NCI-H2196 (cell line): ENCODE measurements around the gene CD22.
"Not testable (repeated sequence)": the region's sequence is repeated elsewhere in the genome, so short reads cannot be mapped to it uniquely, and the experiment has no call there.

ENCODE experiments used
- DNase-seq: peaks from one replicate; lab custom pipeline; 2025; ENCODE audit not compliant: unreplicated experiment; lab: John Stamatoyannopoulos, UW

The CD22 gene

GRCh38 chr19:35357867-35358573 is 29.0 kb downstream of the CD22 start, which contains the start of gene FFAR3:
TSS of gene FFAR3 (plus strand) at chr19:35358460. CDS start at chr19:35358891, 431 bp downstream.
- no peak for DNase-seq

GRCh38 chr19:35358834-35359233 is 29.8 kb downstream of the CD22 start:
- not testable (repeated sequence) for DNase-seq

- not testable (repeated sequence) for DNase-seq
Measured at GRCh38 chr19:35359395-35359794, 30.4 kb downstream of the CD22 start.

DNA sequence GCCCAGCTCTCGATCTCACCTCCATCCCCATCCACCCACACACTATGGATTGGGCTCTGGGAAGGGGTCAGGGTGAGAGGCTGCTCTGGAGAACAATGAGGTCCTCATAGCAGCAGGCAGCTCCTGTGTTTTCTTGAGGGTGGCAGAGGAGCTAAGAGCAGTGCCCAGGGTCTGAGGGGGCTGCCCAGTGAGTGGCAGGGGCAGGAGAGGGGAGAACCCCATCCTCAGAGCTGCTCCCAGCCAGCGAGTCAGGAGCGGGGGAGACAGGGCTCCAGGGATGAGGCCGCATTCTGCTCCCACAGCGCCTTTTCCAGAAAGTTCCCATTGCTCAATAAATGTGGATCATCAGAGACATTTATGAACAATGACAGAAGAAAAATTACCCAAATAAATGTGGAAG is 31.1 kb downstream of the CD22 start:
- not testable (repeated sequence) for DNase-seq

DNA sequence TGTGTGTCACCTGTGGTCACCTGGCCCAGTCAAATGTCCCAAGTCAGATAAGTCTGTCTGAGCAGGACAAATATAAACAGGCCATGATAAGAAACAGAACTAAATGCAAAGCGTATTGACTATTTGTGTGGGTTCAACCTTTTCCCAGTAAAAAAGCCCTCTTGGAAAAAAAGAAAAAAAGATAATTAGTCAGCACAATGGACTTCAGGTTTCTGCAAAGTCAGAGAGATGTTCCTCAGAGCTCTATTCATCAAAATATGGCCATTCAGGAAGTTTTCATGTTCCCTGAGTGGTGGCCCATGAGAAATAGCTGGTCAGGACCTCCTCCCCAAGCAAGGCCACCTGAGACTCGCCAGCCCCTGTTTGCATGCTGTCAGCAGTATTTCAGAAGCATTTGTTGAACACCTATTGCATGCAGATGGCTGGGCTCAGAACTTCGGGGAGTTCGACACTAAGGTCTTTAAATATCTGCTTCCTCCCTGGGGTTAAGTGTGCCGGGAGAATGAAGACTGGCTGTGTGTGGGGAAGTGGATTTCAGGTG is 32.0 kb downstream of the CD22 start:
- DNase-seq, result no peak

GRCh38 chr19:35362261-35363000 is 33.4 kb downstream of the CD22 start:
- DNase-seq, result no peak

DNA sequence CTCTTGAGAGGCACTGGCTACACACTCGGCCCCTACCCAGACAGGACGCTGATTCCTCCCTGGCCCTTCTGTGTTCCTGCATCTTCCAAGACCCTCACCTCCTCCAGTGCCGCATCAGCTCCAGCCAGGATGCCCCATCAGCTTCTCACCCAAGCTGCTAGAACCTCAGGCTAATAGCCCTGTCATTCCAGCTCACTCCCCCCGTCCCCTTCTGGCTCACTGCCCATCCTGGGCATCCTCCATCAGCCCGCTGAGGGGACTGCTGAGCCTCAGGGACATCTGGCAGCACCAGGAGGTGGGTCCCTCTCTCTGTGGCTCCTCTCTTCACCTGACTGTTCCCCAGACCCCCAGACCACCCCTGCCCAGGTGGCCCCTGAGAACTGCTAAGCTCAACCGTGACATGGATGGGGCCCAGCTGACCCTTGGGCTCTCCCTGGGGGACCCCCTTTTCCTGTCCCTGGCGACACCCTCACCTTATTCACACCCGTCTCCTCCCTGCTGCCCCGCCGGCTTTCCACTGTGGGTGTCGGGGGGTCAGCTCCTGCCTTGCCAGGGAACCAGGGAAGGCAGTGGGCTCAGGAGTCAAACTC is 34.1 kb downstream of the CD22 start:
- no peak for DNase-seq

DNA sequence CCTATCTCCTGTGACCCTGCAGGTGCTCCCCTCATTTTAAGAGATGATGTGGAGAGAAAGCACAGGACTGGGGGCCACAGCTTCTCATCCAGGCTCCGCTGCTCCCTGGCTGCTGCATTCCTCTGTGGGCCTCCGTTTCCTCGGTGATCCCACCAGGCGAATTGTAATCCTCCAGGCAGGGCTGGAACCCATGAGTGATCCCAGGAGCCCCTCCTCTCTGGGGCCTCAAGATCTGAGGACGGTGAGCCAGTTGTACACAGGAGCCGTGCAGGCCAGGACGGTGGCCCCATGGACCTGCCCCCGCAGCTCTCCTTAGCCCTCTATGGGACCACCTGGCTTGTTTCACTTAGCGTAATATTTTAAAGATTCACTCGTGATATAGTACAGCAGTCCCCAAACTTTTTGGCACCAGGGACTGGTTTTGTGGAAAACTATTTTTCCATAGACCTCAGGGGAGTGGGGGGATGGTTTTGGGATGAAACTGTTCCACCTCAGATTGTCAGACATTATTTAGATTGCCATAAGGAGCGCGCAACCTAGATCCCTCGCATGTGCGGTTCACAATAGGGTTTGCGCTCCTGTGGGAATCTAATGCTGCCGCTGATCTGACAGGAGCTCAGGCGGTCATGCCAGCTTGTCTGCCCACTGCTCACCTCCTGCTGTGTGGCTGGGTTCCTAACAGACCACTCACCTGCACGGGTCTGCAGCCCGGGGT is 34.9 kb downstream of the CD22 start:
- DNase-seq, result no peak

GRCh38 chr19:35365303-35365702 is 36.3 kb downstream of the CD22 start:
- DNase-seq, result no peak

DNA sequence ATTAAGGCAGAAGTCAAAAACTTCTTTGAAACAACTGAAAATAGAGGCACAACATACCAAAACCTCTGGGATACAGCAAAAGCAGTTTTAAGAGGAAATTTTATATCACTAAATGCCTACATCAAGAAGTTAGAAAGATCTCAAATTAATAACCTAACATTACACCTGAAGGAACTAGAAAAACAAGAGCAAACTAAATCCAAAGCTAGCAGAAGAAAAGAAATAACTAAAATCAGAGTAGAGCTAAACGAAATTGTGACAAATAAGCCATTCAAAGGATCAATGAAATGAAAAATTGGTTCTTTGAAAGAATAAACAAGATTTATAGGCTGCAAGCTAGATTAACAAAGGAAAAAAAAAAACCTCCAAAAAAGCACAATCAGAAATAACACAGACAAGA is 39.4 kb downstream of the CD22 start:
- DNase-seq, result no peak

DNA sequence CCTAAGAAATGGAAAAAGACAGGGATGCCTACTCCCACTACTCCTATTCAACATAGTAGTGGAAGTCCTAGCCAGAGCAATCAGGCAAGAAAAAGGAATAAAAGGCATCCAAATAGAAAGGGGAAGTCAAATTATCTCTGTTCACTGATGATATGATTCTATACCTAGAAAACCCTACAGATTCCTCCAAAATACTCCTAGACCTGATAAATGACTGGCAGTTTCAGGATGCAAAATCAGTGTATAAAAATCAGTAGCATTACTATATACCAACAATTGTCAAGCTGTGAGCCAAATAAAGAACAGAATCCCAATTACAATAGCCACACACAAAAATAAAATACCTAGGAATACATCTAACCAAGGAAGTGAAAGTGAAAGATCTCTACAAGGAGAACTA is 40.5 kb downstream of the CD22 start:
- DNase-seq, result no peak

DNA sequence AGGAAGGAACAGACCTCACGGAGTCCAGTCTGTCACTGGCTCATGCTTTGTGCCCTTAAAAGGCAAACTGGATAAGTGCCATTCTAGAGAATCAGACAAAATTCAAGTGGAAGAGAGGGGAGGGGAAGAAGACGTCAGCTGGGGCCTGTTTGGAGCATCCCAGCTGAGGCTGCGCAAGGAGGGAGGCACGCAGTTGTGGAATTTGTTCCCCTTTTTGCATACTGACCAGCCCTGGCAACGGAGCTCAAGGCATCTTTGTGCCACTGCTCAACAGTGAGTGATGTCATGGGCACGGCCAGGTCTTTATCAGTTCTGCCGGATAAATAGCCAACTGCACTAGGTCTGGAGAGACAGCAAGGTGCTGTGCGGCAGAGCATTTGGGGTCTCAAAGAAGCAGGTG is 41.7 kb downstream of the CD22 start, which contains the start of gene GPR42:
TSS of gene GPR42 (plus strand) at position 347 of the 400 bp plus-strand sequence. CDS start 292 bp downstream, outside the sequence.
- no peak for DNase-seq

GRCh38 chr19:35373492-35373891 is 44.5 kb downstream of the CD22 start:
- no peak for DNase-seq

- DNase-seq, result not testable (repeated sequence)
Measured at GRCh38 chr19:35374031-35374430, 45.0 kb downstream of the CD22 start.

DNA sequence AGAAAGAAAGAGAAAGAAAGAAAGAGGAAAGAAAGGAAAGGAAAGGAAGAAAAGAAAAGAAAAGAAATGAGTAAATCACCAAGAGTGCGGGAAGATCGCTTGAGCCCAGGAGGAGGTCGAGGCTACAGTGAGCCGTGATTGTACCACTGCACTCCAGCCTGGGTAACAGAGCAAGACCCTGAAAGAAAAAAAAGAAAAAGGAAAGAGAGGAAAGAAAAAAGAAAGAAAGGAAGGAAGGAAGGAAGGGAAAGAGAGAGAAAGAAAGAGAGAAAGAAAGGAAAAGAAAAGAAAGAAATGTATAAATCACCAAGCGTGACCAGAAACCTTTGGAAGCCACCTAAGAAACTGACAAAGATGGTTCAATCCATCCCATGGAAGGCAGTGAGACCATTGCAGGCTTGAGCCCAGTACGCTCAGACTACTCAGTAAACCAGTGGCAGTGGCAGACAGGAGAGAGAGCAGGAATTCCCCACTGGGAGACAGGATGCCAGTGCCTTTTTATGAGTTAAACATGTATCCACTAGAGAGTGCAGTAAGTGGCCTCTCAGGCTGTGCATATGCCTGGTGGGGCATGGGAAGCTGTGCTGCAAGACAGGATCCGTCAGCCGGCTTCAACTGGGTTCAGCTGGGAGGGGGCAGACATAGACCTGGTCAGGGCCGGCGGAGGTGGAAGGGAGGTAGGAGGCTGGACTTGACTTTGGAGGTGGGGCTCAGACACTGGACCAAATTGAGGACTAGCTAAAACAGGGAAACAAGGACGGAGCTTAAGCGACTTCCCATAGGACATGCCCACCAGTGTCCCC is 46.7 kb downstream of the CD22 start:
- no peak for DNase-seq

DNA sequence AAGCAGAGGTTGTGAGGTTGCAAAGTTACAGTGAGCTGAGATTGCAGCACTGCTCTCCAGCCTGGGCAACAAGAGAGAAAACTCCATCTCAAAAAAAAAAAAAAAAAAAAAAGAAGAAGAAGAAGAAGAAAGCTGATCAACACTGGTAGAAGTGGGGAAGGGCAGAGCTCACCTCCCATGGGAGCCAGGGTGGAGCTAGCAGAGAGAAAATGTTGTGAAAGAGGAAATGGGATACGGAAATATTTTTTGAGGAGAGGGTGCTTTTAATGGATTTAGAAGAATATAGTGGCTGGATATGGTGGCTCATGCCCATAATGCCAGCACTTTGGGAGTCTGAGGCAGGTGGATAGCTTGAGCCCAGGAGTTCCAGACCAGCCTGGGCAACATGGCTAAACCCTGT is 48.7 kb downstream of the CD22 start:
- no peak for DNase-seq

DNA sequence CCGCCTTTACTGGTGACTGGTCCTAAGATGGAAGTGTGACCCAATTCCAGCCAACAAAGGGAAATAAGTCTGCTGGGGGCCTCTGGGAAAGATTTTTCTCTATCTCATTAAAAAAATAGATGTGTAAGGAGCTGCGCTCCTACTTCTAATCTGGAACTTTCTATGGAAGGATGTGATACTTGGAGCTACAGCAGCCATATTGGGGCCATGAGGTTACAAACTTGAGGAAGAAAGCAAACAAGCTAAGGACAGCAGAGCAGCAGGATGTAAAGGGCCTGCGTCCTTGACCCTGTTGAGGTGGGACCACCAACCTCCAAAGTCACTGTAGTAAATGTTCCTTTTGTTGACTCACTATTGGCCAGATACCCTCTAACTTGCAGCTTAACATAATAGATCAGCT is 49.4 kb downstream of the CD22 start:
- DNase-seq, result no peak

- not testable (repeated sequence) for DNase-seq
Measured at GRCh38 chr19:35379545-35379944, 50.6 kb downstream of the CD22 start.

- no peak for DNase-seq
Measured at GRCh38 chr19:35379992-35380391, 51.0 kb downstream of the CD22 start.

- no peak for DNase-seq
Measured at GRCh38 chr19:35380450-35381124, 51.6 kb downstream of the CD22 start.
